Ecto neural progenitor cell (in vitro differentiated cells): ENCODE results near the gene CD3E.
A peak's percentile ranks its signal among the peaks of the same experiment; 100 is the strongest.

Source experiments
- DNase-seq: peaks from one replicate; pipeline ENCODE4 v3.0.0-alpha.2; 2018; ENCODE audit warnings: low spot score

The CD3E gene

DNA sequence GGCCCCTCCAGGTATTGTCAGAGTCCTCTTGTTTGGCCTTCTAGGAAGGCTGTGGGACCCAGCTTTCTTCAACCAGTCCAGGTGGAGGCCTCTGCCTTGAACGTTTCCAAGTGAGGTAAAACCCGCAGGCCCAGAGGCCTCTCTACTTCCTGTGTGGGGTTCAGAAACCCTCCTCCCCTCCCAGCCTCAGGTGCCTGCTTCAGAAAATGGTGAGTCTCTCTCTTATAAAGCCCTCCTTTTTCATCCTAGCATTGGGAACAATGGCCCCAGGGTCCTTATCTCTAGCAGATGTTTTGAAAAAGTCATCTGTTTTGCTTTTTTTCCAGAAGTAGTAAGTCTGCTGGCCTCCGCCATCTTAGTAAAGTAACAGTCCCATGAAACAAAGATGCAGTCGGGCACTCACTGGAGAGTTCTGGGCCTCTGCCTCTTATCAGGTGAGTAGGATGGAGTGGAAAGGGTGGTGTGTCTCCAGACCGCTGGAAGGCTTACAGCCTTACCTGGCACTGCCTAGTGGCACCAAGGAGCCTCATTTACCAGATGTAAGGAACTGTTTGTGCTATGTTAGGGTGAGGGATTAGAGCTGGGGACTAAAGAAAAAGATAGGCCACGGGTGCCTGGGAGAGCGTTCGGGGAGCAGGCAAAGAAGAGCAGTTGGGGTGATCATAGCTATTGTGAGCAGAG, at the start of gene CD3E:
CD3E (plus strand) TSS at position 163 of the 681 bp plus-strand sequence; CDS start at position 386, 223 bp downstream.
- no peak for DNase-seq

DNA sequence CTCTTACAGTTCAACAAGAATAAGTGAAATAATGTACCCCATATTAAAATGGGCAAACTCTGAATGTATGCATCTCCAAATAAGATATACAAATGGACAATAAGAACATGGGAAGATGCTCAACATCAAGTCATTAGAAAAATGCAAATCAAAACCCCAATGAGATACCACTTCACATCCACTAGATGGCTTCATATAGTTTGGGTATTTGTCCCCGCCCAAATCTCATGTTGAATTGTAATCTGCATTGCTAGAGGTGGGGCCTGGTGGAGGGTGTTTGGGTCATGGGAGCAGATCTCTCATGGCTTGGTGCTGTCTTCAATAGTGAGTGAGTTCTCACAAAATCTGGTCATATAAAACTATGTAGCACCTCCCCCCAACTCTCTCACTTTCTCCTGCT, 46.1 kb upstream of the CD3E start:
- DNase-seq = no peak

GRCh38 chr11:118259138-118259537, 45.4 kb upstream of the CD3E start:
- no peak for DNase-seq

GRCh38 chr11:118260353-118260752, 44.2 kb upstream of the CD3E start:
- DNase-seq = no peak

- DNase-seq = no peak
Measured at GRCh38 chr11:118263112-118263511, 41.4 kb upstream of the CD3E start.

DNA sequence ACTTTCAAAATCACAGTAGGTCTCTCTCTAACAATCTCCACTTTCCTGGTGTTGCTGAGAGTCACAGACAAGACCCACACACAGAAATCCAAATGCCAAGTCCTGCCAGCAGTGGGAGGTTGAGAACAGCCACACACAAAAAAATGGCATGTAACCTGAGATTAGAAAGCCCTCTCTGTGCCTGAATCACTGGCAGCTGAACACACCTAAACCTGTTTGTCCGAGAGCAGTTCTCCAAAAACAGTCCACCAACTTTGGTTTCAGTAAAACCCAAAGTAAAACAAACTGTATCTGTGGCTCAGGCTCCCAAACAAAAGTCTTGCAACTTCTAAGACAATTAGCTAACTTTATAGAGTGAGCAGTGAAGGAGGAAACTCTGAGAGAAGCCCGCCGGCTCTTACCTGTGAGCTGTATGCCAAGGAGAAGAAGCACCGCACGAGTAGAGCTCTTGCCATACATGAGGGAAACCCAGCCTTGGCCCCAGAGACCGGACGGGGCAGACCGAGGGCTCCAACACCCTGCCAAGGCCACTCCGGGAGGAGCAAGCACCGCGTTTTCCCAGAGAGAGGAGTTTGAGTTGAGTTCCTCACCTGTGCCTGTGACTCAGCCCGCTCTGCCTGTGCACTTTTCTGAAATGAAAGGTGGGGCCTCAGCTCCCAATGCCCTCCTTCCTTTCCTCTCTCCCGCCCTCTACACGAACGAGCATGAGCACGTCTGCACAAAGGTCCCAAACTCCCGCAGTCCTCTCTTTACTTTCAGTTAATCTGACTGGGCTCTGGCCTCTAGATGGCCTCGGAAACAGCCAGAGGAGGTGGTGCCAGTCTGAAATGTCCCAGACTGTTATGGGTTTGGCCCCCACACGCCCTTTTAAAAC, 40.6 kb upstream of the CD3E start, which contains the start of gene MPZL2:
MPZL2 (minus strand) TSS at position 603 of the 874 bp plus-strand sequence; CDS start at position 459, 144 bp downstream.
- peak; percentile 55 for DNase-seq

DNA sequence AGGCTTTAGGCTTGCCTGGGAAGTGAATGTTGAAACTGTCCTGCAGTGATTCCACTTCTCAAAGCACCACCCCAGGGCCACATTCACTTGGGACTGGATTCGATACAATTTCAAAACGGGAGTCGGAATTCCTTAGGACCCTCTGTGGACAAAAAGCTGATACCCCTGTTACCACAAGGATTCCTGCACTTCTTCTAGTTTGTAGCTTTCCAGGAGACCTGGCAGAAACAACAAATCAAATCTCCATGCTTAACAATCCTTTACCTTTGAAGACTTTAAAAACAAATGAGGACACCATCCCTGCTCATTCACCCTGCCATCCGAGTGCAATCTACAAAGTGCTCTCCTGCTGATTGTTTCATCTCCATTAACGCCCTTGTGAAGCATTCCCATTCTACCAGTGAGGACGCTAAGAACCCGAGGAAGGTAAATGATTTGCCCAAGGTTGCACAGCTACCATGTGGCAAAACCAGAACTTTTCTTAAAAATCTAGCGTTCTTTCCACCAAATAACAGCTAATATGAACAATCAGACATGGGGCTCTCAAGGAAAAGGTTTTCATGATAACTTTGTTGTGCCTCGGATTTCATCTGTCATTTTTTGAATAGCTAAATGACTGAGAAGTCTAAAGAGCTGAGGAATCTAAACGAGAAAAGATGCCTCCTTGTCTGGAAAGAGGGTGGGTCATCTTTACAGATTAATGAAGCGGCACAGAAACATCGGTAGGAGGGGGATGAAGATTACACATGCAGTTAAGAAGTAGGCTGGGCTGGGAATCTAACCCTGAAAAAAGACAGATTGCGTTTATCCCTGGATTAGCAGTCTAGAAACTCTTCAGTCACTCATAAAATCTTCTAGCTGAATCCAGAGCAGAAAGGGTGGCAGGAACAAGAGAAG, 39.7 kb upstream of the CD3E start:
- DNase-seq = no peak

DNA sequence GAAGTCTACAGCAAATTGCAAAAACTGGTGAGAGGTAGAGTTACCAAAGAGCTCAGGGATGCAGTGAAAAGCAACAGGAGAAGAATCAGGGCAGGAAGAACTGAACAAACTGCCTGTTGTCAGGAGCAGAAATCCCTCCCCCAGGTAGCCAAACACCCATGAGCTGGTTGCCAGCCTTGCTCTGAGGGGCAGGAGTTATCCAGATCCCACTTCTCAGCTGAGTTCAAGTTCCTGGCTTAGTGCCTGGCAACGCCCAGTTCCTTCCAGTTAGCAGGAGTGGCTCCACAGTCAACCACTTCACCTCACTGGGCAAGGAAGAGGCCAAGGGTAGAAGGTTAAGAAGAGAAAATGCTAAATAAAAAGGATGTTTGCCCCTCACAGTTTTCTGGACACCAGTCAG, 38.6 kb upstream of the CD3E start:
- no peak for DNase-seq

GRCh38 chr11:118267486-118267885, 37.0 kb upstream of the CD3E start:
- no peak for DNase-seq

DNA sequence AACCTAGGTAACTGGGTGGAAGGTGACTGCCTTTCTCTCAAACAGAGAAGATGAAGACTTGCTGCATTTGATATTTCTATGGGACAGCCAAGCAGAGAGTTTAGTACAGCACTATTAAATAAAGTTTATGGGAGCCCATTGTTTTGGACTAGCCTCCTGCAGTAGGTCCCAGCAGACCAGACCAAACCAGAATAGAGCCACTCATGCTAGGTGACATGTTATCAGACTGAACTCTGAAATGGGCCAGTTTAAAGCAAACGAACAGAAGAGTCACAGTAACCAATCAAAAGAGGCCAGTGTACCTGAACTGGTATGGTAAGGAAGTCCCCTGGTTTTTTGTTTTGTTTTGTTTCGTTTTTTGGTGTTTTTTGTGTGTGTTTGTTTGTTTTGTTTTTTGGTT, 32.5 kb upstream of the CD3E start:
- DNase-seq = no peak

- no peak for DNase-seq
Measured at GRCh38 chr11:118274186-118274585, 30.3 kb upstream of the CD3E start.

DNA sequence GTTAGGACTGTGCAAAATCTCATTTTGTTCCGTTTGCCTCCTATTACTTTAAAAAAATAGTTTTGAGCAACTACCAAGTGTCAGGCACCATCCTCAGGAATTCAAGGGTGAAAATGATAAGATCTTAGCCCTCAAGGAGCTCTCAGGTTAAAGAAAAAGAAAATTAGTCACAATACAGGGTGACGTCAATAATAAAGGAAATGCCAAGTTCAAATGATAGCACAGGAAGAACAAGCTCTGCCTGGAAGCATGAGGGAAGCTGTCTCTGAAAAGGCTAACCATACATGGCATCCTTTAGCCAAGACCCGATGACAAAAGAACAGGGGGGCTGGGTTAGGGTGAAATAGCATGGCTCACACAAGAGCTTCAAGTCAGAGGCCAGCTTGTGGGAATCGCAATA, 29.4 kb upstream of the CD3E start:
- no peak for DNase-seq

- no peak for DNase-seq
Measured at GRCh38 chr11:118276422-118276821, 28.1 kb upstream of the CD3E start.

- no peak for DNase-seq
Measured at GRCh38 chr11:118277312-118277711, 27.2 kb upstream of the CD3E start.

DNA sequence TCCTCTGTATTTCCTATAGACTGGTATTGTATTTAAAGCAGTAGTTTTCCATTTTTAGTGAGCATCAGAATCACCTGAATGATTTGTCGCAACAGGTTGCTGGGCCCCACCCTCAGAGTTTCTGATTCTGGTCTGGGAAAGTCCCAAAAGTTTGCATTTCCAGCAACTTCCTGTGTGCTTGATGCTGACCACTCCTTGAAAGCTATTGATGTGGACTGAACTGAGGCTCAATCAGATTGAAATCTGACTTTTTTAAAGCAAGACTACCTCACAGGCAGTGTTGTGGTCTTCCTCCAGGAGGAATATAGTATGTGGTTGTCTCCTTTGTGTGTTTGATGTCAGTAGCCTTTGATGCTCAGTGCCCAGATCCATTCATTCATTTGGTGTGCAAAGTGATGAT, 23.2 kb upstream of the CD3E start:
- no peak for DNase-seq

DNA sequence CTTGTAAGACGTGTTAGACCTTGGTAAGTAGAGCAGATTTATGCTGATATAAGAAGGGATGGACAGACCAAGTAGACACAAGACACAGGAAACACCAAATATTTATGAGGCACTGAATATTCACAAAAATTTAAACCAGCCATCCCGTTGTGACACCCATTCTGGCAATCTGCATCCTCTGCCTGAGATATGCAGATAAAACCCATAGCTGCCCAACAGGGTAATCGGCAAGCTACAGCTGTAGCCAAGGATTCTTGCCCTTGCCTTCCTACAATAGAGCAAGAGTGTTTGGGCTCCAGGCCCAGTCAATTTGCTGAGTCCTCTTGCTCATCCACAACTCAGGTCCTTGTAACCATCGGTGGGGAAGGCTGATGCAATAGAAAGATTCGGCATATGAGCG, 21.9 kb upstream of the CD3E start:
- DNase-seq = no peak

DNA sequence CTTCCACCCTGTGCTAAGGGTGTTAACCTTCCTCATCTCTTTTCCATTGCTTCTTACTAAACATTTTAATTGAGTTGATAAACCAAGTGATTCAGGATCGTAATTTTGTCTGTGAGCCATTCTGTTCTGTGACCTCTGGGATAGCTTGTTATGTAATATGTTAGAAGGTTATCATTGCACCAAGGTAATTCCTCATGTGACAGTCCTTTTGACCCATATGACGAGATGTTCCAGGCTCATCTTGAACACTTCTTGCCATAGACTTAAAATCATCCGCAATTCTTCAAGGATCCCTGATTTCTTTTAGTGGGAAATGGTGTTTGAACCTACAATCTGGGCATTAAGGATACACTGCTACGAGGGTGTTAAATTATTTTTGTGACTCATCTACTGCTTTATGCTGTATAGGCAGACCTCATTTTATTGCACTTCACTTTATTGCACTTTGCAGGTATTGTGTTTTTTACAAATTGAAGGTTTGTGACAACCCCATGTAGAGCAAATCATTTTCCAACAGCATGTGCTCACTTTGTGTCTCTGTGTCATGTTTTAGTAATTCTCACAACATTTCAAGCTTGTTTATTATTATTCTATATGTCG, 21.4 kb upstream of the CD3E start:
- DNase-seq = no peak

DNA sequence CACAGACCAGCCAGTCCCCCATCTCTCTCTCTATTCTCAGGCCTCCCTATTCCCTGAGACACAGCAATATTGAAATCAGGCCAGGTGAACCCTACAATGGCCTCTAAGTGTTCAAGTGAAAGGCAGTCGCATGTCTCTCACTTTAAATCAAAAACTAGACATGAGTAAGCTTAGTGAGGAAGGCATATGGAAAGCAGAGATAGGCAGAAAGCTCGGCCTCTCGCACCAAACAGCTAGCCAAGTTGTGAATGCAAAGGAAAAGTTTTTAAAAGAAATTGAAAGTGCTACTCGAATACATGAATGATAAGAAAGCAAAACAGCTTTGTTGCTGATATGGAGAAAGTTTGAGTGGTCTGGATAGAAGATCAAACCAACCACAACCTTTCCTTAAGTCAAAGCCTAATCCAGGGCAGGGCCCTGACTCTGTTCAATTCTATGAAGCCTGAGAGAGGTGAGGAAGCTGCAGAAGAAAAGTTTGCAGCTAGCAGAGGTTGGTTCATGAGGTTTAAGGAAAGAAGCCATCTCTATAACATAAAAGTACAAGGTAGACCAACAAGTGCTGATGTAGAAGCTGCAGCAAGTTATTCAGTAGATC, 20.7 kb upstream of the CD3E start:
- DNase-seq = no peak

DNA sequence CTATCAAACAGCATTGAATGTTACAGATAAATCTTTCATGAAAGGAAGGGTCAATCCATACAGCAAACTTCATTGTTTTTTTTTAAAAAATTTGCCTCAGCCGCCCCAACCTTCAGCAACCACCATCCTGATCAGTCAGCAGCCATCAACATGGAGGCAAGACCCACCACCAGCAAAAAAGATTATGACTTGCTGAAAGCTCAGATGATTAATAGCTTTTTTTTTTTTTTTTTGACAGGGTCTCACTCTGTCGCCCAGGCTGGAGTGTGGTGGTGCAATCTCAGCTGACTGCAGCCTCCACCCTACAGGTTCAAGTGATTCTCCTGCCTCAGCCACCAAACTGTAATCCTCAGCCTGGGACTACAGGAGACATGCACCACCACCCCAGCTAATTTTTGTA, 18.0 kb upstream of the CD3E start:
- no peak for DNase-seq

- no peak for DNase-seq
Measured at GRCh38 chr11:118287006-118287405, 17.5 kb upstream of the CD3E start.

DNA sequence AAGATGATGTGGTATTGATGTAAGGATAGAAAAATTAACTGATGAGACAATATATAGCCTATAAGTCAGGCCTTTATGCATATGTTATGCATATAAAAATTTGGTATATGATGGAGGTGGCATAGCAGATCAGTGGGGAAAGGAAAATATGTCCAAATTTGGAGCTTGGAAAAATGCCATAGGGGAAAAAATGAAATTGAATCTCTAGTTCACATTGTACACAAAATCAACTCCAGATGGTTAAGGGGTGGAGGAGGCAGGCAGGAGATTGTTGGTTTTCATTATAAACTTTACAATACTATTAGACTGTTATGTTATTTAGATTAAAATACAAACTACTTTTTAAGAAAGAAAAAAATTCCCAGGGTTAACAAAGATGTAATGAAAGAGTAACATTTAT, 15.1 kb upstream of the CD3E start:
- DNase-seq = no peak

- DNase-seq = no peak
Measured at GRCh38 chr11:118290923-118291322, 13.6 kb upstream of the CD3E start.
